Measurements from ENCODE around the gene SLC38A1. TPM values are rescaled to one million over a fixed set of nuclear protein-coding genes. Genes with fewer than 3 reads are reported as not detected.

Gene SLC38A1
- total RNA-seq, 1 experiment from 2014 or later = 107 TPM

DNA sequence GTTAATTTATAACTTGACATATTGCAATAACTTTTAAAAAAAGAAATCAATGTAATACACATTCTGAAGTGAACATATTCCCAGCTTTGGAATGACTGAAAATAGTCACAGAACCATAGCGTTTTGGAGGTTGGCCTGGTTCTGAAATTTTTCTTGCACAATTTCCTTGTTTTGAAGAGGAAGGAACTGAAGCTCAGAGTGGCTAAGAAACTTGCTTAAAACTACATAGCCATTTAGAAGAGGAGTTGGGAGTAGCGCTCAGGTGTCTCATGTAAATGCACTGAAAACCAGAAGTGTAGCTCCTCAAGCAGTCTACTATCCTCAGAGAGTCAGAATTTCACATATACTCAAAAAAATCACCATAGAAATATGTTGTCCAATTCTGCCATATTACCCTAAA is 41.2 kb downstream of the SLC38A1 start:
- CTCF ChIA-PET = no interaction called here
- Histone ChIP-seq H3K79me2 (ENCODE audit: low read length) (peaks cover 86% of the 10 kb centered on the region), H3K4me3 (ENCODE audit: low read length) (no peak overlapping the region)

GRCh38 chr12:46224386-46224785 is 44.5 kb downstream of the SLC38A1 start:
- POLR2A ChIA-PET (ENCODE audit: unreplicated experiment) = no interaction called here
- H3K9ac ChIP-seq (ENCODE audit: low read length) = no peak overlapping the region
- H3F3A ChIP-seq (ENCODE audit: low read length, unreplicated experiment) = no peaks in the 10 kb centered on the region
- H3K79me2 ChIP-seq (ENCODE audit: low read length) = peaks cover 71% of the 10 kb centered on the region
- H3K36me3 ChIP-seq (ENCODE audit: low read depth, low read length) = peaks cover 57% of the 10 kb centered on the region
- H3K4me3 ChIP-seq (ENCODE audit: low read length) = no peak overlapping the region
- H4K20me1 ChIP-seq (ENCODE audit: low read length) = 0 out of 2 replicates have a peak, but pooled peaks cover 7% of the 10 kb centered on the region
- TF ChIP-seq EZH2phosphoT487 (IDR thresholded peaks at IDR 0.05; ENCODE audit: borderline replicate concordance, low read length) = no peak
- TF ChIP-seq EZH2 (IDR thresholded peaks at IDR 0.05; ENCODE audit: low read length, unreplicated experiment) = no peak
- TF ChIP-seq, protein P1, sequence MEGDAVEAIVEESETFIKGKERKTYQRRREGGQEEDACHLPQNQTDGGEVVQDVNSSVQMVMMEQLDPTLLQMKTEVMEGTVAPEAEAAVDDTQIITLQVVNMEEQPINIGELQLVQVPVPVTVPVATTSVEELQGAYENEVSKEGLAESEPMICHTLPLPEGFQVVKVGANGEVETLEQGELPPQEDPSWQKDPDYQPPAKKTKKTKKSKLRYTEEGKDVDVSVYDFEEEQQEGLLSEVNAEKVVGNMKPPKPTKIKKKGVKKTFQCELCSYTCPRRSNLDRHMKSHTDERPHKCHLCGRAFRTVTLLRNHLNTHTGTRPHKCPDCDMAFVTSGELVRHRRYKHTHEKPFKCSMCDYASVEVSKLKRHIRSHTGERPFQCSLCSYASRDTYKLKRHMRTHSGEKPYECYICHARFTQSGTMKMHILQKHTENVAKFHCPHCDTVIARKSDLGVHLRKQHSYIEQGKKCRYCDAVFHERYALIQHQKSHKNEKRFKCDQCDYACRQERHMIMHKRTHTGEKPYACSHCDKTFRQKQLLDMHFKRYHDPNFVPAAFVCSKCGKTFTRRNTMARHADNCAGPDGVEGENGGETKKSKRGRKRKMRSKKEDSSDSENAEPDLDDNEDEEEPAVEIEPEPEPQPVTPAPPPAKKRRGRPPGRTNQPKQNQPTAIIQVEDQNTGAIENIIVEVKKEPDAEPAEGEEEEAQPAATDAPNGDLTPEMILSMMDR (conservative IDR thresholded peaks at IDR 0.05; ENCODE audit: low read depth, low read length) = no peak
- H3K9me2 ChIP-seq (replicated peaks; ENCODE audit: low read length) = no peaks in the 10 kb centered on the region
- DNase-seq (no peak), ATAC-seq (no peak)
- CTCF ChIA-PET = no interaction called here
- intact Hi-C loops (cut with micrococcal nuclease) = no loop called here
- H2AFZ ChIP-seq (ENCODE audit: low read length) = no peak overlapping the region
- peaks cover 31% of the 10 kb centered on the region for H3K4me1 ChIP-seq (ENCODE audit: insufficient read depth, low read length)
- no peaks in the 10 kb centered on the region for H3K9me3 ChIP-seq (ENCODE audit: low read length)
- no peaks in the 10 kb centered on the region for H3K27me3 ChIP-seq (ENCODE audit: low read length)
- no peak overlapping the region for H3K27ac ChIP-seq (ENCODE audit: low read length)
- no TSS peak for BruUV-seq (replicated peaks)
- no peak overlapping the region for H3K4me2 ChIP-seq (ENCODE audit: low read length)

More for the DNA sequence above, 41.2 kb downstream of the SLC38A1 start:
- Histone ChIP-seq H2AFZ (ENCODE audit: low read length) (no peak overlapping the region), H3K4me2 (ENCODE audit: low read length) (no peak overlapping the region), H4K20me1 (ENCODE audit: low read length) (peaks cover 15% of the 10 kb centered on the region; the same call in 1 of the 2 replicates), H3K9me2 (replicated peaks; ENCODE audit: low read length) (no peaks in the 10 kb centered on the region), H3K36me3 (ENCODE audit: low read depth, low read length) (peaks cover 65% of the 10 kb centered on the region), H3K9ac (ENCODE audit: low read length) (no peak overlapping the region), H3K27me3 (ENCODE audit: low read length) (no peaks in the 10 kb centered on the region), H3K4me1 (ENCODE audit: insufficient read depth, low read length) (no peaks in the 10 kb centered on the region), H3K9me3 (ENCODE audit: low read length) (no peaks in the 10 kb centered on the region), H3F3A (ENCODE audit: low read length, unreplicated experiment) (no peaks in the 10 kb centered on the region), H3K27ac (ENCODE audit: low read length) (no peak overlapping the region)
- intact Hi-C loops (cut with micrococcal nuclease) = no loop called here
- no TSS peak for BruUV-seq (replicated peaks)
- DNase-seq (no peak), ATAC-seq (no peak)
- POLR2A ChIA-PET (ENCODE audit: unreplicated experiment) = no interaction called here
- TF ChIP-seq, protein P1 (conservative IDR thresholded peaks at IDR 0.05; ENCODE audit: low read depth, low read length) = no peak
- TF ChIP-seq EZH2phosphoT487 (IDR thresholded peaks at IDR 0.05; ENCODE audit: borderline replicate concordance, low read length) = no peak
- no peak for TF ChIP-seq EZH2 (IDR thresholded peaks at IDR 0.05; ENCODE audit: low read length, unreplicated experiment)

- ATAC-seq = no peak
- Histone ChIP-seq H2AFZ (ENCODE audit: low read length) (no peak overlapping the region), H3K9me2 (replicated peaks; ENCODE audit: low read length) (no peaks in the 10 kb centered on the region), H3K27me3 (ENCODE audit: low read length) (no peaks in the 10 kb centered on the region), H3K9ac (ENCODE audit: low read length) (no peak overlapping the region), H3K4me3 (ENCODE audit: low read length) (no peak overlapping the region), H3K4me1 (ENCODE audit: insufficient read depth, low read length) (peaks cover 43% of the 10 kb centered on the region), H3K79me2 (ENCODE audit: low read length) (peaks cover 79% of the 10 kb centered on the region), H3K9me3 (ENCODE audit: low read length) (no peaks in the 10 kb centered on the region), H3K27ac (ENCODE audit: low read length) (no peak overlapping the region), H3K4me2 (ENCODE audit: low read length) (no peak overlapping the region), H4K20me1 (ENCODE audit: low read length) (0 out of 2 replicates have a peak, but pooled peaks cover 7% of the 10 kb centered on the region), H3K36me3 (ENCODE audit: low read depth, low read length) (peaks cover 52% of the 10 kb centered on the region), H3F3A (ENCODE audit: low read length, unreplicated experiment) (no peaks in the 10 kb centered on the region)
- BruUV-seq (replicated peaks) = no TSS peak
- ChIA-PET POLR2A (ENCODE audit: unreplicated experiment) (no interaction called here), CTCF (no interaction called here)
- TF ChIP-seq EZH2 (IDR thresholded peaks at IDR 0.05; ENCODE audit: low read length, unreplicated experiment) = no peak
- TF ChIP-seq EZH2phosphoT487 (IDR thresholded peaks at IDR 0.05; ENCODE audit: borderline replicate concordance, low read length) = no peak
- TF ChIP-seq, protein P1 (conservative IDR thresholded peaks at IDR 0.05; ENCODE audit: low read depth, low read length) = no peak
- intact Hi-C loops (cut with micrococcal nuclease) = no loop called here
- DNase-seq = no peak
Observed at GRCh38 chr12:46223047-46223446, 45.8 kb downstream of the SLC38A1 start.
